Measurements from ENCODE around the gene AK4. TPM values are rescaled to one million over a fixed set of nuclear protein-coding genes. Genes with fewer than 3 reads are reported as not detected.

AK4 gene
- total and polyA plus RNA-seq, 4 donors: 52.3 to 106 (median 59.3) TPM

DNA sequence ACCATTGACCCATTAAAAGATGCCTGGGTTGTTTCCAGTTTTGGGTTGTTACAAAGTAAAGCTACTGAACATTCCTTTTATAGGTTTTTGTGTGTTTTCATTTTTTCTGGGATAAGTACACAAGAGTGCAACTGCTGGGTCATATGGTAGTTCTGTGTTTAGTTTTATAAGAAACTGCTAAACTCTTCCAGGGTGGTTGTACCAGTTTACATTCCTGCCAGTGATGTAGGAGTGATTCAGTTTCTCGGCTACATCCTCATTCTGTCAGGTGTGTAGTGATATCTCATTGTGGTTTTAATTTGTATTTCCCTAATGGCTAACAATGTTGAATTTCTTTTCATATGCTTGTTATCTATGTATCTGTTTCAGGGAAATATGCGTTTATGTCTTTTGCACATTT is 102.8 kb downstream of the AK4 start:
- TF ChIP-seq SP1 (IDR thresholded peaks at IDR 0.05) (no peak), RXRA (IDR thresholded peaks at IDR 0.05) (no peak), TAF1 (conservative IDR thresholded peaks at IDR 0.05) (no peak), YY1 (IDR thresholded peaks at IDR 0.05) (no peak), EGR1 (IDR thresholded peaks at IDR 0.05; ENCODE audit: low read depth in 2 of 2) (no peak), HNF4A (conservative IDR thresholded peaks at IDR 0.05) (no peak), JUND (IDR thresholded peaks at IDR 0.05) (no peak), RAD21 (IDR thresholded peaks at IDR 0.05) (no peak), NR2F2 (IDR thresholded peaks at IDR 0.05) (no peak), FOXA2 (IDR thresholded peaks at IDR 0.05) (no peak), HNF4G (IDR thresholded peaks at IDR 0.05) (no peak), FOXA1 (IDR thresholded peaks at IDR 0.05) (no peak)
- TF ChIP-seq, protein P1, sequence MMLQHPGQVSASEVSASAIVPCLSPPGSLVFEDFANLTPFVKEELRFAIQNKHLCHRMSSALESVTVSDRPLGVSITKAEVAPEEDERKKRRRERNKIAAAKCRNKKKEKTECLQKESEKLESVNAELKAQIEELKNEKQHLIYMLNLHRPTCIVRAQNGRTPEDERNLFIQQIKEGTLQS (IDR thresholded peaks at IDR 0.05): no peak
- TF ChIP-seq, protein P2, sequence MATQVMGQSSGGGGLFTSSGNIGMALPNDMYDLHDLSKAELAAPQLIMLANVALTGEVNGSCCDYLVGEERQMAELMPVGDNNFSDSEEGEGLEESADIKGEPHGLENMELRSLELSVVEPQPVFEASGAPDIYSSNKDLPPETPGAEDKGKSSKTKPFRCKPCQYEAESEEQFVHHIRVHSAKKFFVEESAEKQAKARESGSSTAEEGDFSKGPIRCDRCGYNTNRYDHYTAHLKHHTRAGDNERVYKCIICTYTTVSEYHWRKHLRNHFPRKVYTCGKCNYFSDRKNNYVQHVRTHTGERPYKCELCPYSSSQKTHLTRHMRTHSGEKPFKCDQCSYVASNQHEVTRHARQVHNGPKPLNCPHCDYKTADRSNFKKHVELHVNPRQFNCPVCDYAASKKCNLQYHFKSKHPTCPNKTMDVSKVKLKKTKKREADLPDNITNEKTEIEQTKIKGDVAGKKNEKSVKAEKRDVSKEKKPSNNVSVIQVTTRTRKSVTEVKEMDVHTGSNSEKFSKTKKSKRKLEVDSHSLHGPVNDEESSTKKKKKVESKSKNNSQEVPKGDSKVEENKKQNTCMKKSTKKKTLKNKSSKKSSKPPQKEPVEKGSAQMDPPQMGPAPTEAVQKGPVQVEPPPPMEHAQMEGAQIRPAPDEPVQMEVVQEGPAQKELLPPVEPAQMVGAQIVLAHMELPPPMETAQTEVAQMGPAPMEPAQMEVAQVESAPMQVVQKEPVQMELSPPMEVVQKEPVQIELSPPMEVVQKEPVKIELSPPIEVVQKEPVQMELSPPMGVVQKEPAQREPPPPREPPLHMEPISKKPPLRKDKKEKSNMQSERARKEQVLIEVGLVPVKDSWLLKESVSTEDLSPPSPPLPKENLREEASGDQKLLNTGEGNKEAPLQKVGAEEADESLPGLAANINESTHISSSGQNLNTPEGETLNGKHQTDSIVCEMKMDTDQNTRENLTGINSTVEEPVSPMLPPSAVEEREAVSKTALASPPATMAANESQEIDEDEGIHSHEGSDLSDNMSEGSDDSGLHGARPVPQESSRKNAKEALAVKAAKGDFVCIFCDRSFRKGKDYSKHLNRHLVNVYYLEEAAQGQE (IDR thresholded peaks at IDR 0.05): no peak
- TF ChIP-seq, protein P3, sequence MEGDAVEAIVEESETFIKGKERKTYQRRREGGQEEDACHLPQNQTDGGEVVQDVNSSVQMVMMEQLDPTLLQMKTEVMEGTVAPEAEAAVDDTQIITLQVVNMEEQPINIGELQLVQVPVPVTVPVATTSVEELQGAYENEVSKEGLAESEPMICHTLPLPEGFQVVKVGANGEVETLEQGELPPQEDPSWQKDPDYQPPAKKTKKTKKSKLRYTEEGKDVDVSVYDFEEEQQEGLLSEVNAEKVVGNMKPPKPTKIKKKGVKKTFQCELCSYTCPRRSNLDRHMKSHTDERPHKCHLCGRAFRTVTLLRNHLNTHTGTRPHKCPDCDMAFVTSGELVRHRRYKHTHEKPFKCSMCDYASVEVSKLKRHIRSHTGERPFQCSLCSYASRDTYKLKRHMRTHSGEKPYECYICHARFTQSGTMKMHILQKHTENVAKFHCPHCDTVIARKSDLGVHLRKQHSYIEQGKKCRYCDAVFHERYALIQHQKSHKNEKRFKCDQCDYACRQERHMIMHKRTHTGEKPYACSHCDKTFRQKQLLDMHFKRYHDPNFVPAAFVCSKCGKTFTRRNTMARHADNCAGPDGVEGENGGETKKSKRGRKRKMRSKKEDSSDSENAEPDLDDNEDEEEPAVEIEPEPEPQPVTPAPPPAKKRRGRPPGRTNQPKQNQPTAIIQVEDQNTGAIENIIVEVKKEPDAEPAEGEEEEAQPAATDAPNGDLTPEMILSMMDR (IDR thresholded peaks at IDR 0.05; ENCODE audit: low read depth, low read length, missing input control): no peak
- TF ChIP-seq, protein P4, sequence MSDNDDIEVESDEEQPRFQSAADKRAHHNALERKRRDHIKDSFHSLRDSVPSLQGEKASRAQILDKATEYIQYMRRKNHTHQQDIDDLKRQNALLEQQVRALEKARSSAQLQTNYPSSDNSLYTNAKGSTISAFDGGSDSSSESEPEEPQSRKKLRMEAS (IDR thresholded peaks at IDR 0.05): no peak
- TF ChIP-seq, protein P5, sequence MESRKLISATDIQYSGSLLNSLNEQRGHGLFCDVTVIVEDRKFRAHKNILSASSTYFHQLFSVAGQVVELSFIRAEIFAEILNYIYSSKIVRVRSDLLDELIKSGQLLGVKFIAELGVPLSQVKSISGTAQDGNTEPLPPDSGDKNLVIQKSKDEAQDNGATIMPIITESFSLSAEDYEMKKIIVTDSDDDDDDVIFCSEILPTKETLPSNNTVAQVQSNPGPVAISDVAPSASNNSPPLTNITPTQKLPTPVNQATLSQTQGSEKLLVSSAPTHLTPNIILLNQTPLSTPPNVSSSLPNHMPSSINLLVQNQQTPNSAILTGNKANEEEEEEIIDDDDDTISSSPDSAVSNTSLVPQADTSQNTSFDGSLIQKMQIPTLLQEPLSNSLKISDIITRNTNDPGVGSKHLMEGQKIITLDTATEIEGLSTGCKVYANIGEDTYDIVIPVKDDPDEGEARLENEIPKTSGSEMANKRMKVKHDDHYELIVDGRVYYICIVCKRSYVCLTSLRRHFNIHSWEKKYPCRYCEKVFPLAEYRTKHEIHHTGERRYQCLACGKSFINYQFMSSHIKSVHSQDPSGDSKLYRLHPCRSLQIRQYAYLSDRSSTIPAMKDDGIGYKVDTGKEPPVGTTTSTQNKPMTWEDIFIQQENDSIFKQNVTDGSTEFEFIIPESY (IDR thresholded peaks at IDR 0.05): no peak
- no peak for DNase-seq (ENCODE audit: low spot score)
- WGBS: 90% methylated on average over 2 of the region's 2 CpGs
- Histone ChIP-seq H3K27ac (ENCODE audit: low read depth in 1 of 2, low read length in 2 of 2) (no peak overlapping the region), H3K9ac (ENCODE audit: low read depth in 1 of 2, low read length in 2 of 2) (no peak overlapping the region), H3K36me3 (ENCODE audit: control insufficient read depth in 4 of 4, insufficient read depth in 3 of 4, low read depth in 1 of 4, low read length in 3 of 4) (no peaks in the 10 kb centered on the region), H3K9me3 (ENCODE audit: control insufficient read depth in 4 of 4, low read length in 3 of 4) (no peaks in the 10 kb centered on the region), H3K27me3 (ENCODE audit: control insufficient read depth in 4 of 4, insufficient read depth in 4 of 4, low read length in 3 of 4) (no peaks in the 10 kb centered on the region), H3K4me1 (ENCODE audit: control insufficient read depth in 4 of 4, insufficient read depth in 4 of 4, low read length in 3 of 4) (peaks cover 0 to 15% (median 10%) of the 10 kb centered on the region in 4 donors), H3K4me3 (ENCODE audit: low read depth in 1 of 3, low read length in 3 of 3) (no peak overlapping the region)
